Fibroblast of skin of left biceps (primary cell): ENCODE measurements around the gene AKR1E2.

Experiments
- DNase-seq, 2 experiments: peaks; one replicate each; pipeline ENCODE4 v3.0.0-alpha.2; 2013; ENCODE audit warnings: low read depth in 2 of 2

AKR1E2 gene

DNA sequence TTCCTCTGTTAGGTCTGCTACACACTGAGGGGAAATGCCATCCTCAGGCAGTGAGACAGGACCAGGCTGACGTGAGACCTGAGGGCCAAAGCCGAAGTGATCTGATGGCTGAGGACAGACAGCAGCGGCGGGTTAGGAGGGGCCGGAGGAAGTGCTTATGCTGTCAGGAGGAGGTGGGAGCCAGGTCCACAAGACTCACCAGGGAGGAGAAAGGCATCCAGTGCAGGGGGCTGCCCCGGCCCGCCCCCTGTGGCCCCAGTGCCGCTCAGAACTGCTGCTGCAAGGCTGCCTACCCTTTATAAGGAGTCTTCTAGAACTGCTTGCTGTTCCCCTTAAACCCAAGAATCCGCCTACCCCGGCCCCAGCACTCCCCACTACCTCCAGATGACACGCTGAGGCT, 19.8 kb downstream of the AKR1E2 start:
- no peak for DNase-seq

DNA sequence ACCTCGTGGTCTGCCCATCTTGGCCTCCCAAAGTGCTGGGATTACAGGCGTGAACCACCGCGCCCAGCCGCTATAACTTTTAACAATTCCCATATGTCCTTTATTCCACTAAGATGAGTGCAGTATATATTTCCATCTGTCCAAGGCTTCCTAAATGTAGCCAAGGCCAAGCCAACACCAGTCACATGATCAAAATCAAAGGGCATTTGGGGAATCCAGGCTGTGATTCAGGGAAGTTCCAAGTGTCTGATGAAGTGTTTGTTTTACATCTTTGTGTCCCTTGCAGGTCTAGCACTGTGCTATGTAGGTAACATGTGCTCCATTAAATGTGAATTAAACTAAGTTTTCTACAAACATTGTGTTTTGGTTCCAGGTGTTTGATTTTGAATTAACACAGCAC, 20.8 kb downstream of the AKR1E2 start:
- no peak for DNase-seq

GRCh38 chr10:4847561-4848355, 21.8 kb downstream of the AKR1E2 start:
- DNase-seq: peak; percentile 48 to 50

GRCh38 chr10:4848356-4849041, 22.5 kb downstream of the AKR1E2 start:
- DNase-seq: no peak

DNA sequence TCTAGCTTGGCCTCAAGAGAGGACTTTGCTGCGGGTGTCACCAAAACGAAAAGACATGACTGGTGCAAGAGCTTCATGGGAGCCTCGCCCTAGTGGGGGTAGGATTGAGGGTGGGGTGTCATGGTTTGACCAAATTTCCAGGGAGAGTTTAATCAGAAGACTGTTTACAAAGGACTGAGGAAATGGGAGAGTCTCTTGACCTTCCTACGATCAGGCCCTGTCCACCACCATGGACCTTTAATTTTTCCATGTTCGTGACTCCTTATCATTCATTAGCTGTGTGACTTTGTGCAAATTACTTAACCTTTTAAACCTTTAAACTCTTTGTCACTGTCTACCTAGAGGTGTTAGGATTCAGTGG, 23.0 kb downstream of the AKR1E2 start:
- DNase-seq: no peak

- DNase-seq: peak; percentile 76
Observed at GRCh38 chr10:4849555-4850242, 23.7 kb downstream of the AKR1E2 start.

GRCh38 chr10:4850397-4850796, 24.4 kb downstream of the AKR1E2 start:
- DNase-seq: no peak

GRCh38 chr10:4851176-4851575, 25.2 kb downstream of the AKR1E2 start:
- no peak for DNase-seq

DNA sequence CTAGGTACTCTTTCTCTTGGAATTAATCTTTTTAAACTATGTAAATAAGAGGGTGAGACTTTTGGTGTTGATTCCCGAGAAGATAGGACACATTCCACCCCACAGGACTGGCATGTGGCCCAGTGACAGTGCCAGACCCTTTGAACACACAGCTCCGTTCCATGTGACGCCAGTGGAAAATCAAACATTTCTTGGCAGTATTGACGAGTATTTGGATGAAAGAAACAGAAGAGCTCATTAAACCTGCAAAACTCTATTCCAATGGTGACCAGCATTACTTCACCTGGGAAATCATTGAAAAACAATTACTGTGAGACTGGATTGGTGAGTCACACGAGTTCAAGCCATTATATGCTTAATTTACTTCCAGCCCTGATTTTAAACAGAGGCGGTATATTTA, 25.8 kb downstream of the AKR1E2 start:
- no peak for DNase-seq

GRCh38 chr10:4865945-4866661, 40.1 kb downstream of the AKR1E2 start:
- DNase-seq: no peak

GRCh38 chr10:4867109-4867519, 41.1 kb downstream of the AKR1E2 start:
- DNase-seq: no peak

- DNase-seq: no peak
Observed at GRCh38 chr10:4867520-4868356, 41.7 kb downstream of the AKR1E2 start.

DNA sequence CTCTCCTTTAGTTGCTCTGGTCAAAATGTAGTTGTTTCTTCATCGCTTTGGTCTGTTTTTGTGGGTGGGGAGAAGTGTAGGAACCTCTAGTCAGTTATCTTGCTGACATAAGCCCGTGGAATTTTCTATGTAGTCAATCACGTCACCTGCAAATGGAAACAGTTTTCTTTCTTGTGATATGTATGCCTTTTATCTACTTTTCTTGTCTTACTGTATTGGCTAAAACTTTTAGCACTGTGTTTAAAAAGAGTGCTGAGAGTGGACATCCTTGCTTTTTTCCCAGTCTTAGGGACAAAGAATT, 42.3 kb downstream of the AKR1E2 start:
- DNase-seq: no peak

- DNase-seq: no peak
Observed at GRCh38 chr10:4882704-4883078, 56.7 kb downstream of the AKR1E2 start.

DNA sequence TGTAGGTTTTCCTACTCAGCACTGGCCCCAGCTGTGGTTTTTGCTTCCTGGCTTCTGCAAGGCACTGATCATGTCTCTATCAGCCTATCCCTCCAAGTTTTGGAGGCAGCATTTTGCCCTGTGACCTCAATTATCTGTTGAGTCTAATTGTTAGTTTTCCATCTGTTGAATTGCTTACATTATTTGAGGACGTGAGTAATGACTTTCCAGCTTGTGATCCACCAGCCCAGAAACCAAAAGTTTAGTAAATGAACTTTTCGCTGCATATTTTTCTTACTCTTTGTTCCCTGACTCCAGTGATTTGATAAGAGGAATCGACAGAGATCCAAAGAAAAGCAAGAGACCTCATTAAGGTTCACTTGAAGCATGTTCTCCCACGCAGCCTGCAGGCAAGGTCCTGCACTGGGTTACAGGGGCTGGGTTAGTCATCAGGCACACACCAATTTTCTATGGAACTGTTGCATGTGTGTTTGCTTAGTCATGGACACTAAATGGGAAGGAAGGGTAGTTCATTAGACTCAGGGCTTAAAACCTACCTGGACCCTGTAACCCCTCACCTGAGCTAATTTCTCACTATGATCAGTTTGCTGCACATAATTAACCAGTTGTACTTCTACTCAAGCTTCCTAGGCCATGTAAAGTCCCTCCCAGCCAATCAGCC, 57.2 kb downstream of the AKR1E2 start:
- DNase-seq: no peak

DNA sequence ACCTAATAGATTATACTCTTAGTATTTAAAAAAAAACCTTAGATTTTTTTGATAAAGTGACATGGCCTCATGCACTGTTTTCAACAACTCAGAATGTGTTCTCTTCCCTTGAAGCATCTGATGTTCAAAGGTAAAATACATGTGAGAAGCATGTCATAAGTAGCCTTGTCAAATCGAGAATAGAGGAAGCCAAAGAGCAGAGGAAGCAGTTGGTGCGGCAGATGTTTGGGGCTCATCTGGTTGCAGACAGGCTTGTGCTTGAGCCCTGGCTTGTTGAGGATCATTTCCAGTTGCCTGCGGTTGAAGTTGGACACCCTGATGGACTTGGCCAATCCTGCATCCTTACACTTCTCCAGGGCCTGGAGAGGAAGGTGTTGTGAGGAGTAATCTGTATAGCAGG, 59.2 kb downstream of the AKR1E2 start:
- DNase-seq: no peak

DNA sequence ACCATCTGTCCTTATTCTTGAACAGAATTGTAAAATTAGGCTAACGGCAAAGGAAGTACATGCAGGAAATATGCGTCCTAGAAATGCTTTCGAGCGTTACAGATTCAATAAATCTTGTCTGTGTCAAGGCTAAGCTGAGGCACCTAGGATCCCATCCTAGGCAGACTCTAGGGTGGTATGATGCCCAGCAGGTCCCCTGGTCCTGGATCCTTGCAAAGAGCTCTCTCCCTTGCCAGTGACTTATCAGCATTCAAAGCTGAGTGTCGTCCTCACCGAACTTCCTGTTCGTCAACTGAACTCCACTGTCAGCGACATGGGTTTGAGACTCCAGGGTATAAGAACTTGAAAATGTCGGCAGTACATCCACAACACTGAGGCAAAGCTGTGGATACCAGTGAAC, 61.5 kb downstream of the AKR1E2 start:
- no peak for DNase-seq

GRCh38 chr10:4888236-4888635, 62.2 kb downstream of the AKR1E2 start:
- DNase-seq: no peak

DNA sequence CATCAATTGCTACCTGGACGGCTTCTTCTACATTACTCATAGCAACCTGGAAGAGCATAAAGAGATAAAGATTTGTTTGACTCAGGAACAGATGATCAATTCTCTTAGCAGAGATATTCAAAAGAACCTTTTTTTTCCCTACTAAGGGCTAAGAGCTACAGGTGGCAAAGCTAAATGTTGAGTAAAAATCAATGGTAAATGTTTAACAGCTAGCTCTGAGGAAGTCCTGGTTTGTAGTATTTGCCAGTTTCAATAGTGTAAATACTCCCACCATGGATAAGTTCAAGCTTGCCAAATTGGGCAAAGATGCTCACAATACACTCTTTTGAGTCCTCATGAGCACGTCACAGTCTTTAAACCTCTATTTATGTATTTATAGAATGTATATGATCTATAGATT, 64.0 kb downstream of the AKR1E2 start:
- DNase-seq: no peak

DNA sequence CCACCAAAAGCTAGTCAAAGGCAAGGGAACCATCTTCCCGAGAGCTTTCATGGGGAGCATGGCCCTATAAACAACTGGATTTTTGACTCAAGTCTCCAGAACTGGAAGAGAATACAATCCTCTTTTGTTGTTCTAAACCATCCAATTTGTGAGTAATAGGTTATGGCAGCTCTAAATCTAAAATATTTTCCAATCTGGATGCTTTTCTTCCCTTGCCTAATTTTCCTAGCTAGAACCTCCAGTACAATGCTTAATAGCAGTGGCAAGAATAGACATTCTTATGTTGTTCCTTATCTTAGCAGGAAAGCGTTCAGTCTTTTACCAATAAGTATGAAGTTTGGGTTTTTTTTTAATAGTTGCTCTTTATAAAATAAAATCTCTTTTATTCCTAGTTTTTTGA, 66.7 kb downstream of the AKR1E2 start:
- no peak for DNase-seq

DNA sequence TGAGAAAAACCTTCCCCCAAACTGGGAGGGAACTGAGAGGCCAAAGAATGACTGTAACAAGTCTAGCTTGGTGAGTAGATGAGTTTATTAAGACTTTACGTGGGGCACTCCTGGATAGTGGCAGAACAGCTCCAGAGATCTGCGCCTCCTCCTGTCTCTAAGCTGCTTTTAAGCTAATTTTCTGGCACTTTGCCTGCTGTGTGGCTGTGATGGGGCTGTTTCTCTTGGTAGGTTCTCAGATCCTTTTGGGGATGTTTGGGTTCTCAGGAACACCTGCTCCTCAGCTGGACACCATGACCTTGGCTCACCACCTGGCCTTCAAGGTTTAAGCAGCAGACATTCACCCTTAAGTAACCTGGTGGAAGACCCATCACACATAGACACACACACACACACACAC, 68.3 kb downstream of the AKR1E2 start:
- no peak for DNase-seq
